ENCODE data around the gene SIRT4.
A peak's percentile ranks its signal among the peaks of the same experiment; 100 is the strongest.

SIRT4 gene

DNA sequence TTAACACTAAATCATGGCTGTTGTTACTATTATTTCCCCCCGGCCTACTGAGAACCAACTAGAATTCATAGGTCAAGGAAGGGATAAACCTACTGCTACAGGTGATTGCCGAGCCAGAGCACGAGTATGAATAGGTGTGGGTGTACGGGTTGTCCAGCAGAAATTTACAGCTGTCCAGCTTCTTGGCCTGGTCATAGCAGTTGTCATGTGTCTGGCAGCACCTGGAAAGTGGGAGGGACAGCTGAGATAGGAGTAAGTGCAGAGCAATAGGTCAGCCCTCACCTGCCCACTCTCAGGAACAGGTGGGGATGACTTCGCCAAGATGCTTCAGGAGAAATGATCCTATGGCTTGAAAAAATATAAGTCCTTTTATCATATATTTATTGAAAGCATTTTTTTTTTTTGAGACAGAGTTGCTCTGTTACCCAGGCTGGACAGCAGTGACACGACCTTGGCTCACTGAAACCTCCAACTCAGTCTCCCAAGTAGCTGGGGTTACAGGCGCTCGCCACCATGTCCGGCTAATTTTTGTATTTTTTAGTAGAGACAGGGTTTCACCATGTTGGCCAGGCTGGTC, 22.8 kb downstream of the SIRT4 start:
- no peaks in the 10 kb centered on the region for H3K36me3 ChIP-seq (ENCODE audit: control insufficient read depth in 1 of 2, insufficient read depth in 2 of 2, low read depth in 1 of 2, low read length in 2 of 2)
- no peak overlapping the region for H2AFZ ChIP-seq (ENCODE audit: low read depth, low read length)
- H3K79me1 ChIP-seq (replicated peaks; ENCODE audit: low read length, poor library complexity, severe bottlenecking) = no peaks in the 10 kb centered on the region
- no peak overlapping the region for H3K4me2 ChIP-seq (ENCODE audit: low read length, poor library complexity, severe bottlenecking)
- no peak overlapping the region for H4K8ac ChIP-seq (ENCODE audit: low read length)
- no peak overlapping the region for H2BK15ac ChIP-seq (ENCODE audit: low read depth, poor library complexity, severe bottlenecking)
- no peak overlapping the region for H3K27ac ChIP-seq (ENCODE audit: low read length, poor library complexity, severe bottlenecking)
- WGBS = 73% methylated on average over 7 of the region's 9 CpGs
- H2BK5ac ChIP-seq (ENCODE audit: low read depth, low read length, poor library complexity, severe bottlenecking) = no peak overlapping the region
- H3K18ac ChIP-seq (ENCODE audit: low read depth in 1 of 2, low read length in 2 of 2) = no peak overlapping the region
- peak overlapping the region; percentile 82 for H3K9ac ChIP-seq (ENCODE audit: low read length)
- no peak overlapping the region for H2BK12ac ChIP-seq (ENCODE audit: low read length in 2 of 2)
- H3K4me3 ChIP-seq (ENCODE audit: insufficient read depth in 1 of 2, low read depth in 1 of 2, low read length in 2 of 2) = no peak overlapping the region
- no peak for DNase-seq
- H3K23ac ChIP-seq (ENCODE audit: low read length in 2 of 2) = no peak overlapping the region
- H3K27me3 ChIP-seq (ENCODE audit: control insufficient read depth in 1 of 2, insufficient read depth in 1 of 2, low read length in 2 of 2) = peaks cover 0 to 17% of the 10 kb centered on the region in 2 experiments
- no peak overlapping the region for H3K4ac ChIP-seq (ENCODE audit: low read depth in 1 of 2, low read length in 2 of 2)
- peaks cover 4% of the 10 kb centered on the region for H3K4me1 ChIP-seq (ENCODE audit: control insufficient read depth, insufficient read depth, low read depth, low read length)
- no peak overlapping the region for H2BK120ac ChIP-seq (ENCODE audit: low read depth, low read length)
- no peak overlapping the region for H3K14ac ChIP-seq (ENCODE audit: low read length in 2 of 2)
- no peaks in the 10 kb centered on the region for H3K9me3 ChIP-seq (ENCODE audit: control insufficient read depth, low read length)
- H2AK5ac ChIP-seq (ENCODE audit: low read length, severe bottlenecking) = no peak overlapping the region
- H4K91ac ChIP-seq (ENCODE audit: low read length) = no peak overlapping the region

DNA sequence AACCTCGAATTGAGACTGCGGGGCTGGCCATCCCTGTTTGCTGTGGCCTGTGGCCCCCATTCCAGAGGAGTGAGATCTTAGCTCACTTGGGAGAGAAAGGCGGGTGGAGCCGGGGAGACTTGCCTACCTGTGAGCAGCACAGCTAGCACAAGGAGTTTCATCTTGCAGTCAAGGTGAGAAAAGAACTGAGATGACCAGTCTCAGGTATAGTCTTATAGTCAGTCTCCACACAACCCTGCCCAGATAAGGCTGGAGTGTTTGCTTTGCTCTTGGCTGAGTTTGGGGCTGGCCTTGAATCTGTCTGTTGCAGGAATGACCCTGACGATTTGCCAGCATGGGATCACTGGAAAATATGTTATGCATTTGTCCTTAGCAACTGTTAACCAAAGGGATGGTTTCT, 25.5 kb downstream of the SIRT4 start, which contains the start of gene PLA2G1B:
Gene PLA2G1B (minus strand): TSS at position 187 of the 400 bp plus-strand sequence. CDS start 26 bp downstream, at position 161.
- no peak within 1 kb of the TSS for H2AFZ ChIP-seq (ENCODE audit: low read depth, low read length)
- no peak within 1 kb of the TSS for H4K91ac ChIP-seq (ENCODE audit: low read length)
- no peak within 1 kb of the TSS for H2BK5ac ChIP-seq (ENCODE audit: low read depth, low read length, poor library complexity, severe bottlenecking)
- H2AK5ac ChIP-seq (ENCODE audit: low read length, severe bottlenecking) = no peak within 1 kb of the TSS
- no peaks in the 10 kb centered on the region for H3K9me3 ChIP-seq (ENCODE audit: control insufficient read depth, low read length)
- H4K8ac ChIP-seq (ENCODE audit: low read length) = no peak within 1 kb of the TSS
- no peak within 1 kb of the TSS for H3K23ac ChIP-seq (ENCODE audit: low read length in 2 of 2)
- no peak within 1 kb of the TSS for H2BK12ac ChIP-seq (ENCODE audit: low read length in 2 of 2)
- H3K36me3 ChIP-seq (ENCODE audit: control insufficient read depth in 1 of 2, insufficient read depth in 2 of 2, low read depth in 1 of 2, low read length in 2 of 2) = no peaks in the 10 kb centered on the region
- H3K4ac ChIP-seq (ENCODE audit: low read depth in 1 of 2, low read length in 2 of 2) = no peak within 1 kb of the TSS
- no peaks in the 10 kb centered on the region for H3K79me1 ChIP-seq (replicated peaks; ENCODE audit: low read length, poor library complexity, severe bottlenecking)
- no peak for DNase-seq
- H3K27me3 ChIP-seq (ENCODE audit: control insufficient read depth in 1 of 2, insufficient read depth in 1 of 2, low read length in 2 of 2) = peaks cover 11 to 19% of the 10 kb centered on the region in 2 experiments
- no peak within 1 kb of the TSS for H3K18ac ChIP-seq (ENCODE audit: low read depth in 1 of 2, low read length in 2 of 2)
- H3K14ac ChIP-seq (ENCODE audit: low read length in 2 of 2) = no peak within 1 kb of the TSS
- H3K4me1 ChIP-seq (ENCODE audit: control insufficient read depth, insufficient read depth, low read depth, low read length) = peaks cover 4% of the 10 kb centered on the region
- WGBS = 74% methylated on average over 4 of the region's 5 CpGs
- no peak within 1 kb of the TSS for H3K27ac ChIP-seq (ENCODE audit: low read length, poor library complexity, severe bottlenecking)
- no peak within 1 kb of the TSS for H3K4me3 ChIP-seq (ENCODE audit: insufficient read depth in 1 of 2, low read depth in 1 of 2, low read length in 2 of 2)
- no peak within 1 kb of the TSS for H2BK120ac ChIP-seq (ENCODE audit: low read depth, low read length)
- no peak within 1 kb of the TSS for H3K4me2 ChIP-seq (ENCODE audit: low read length, poor library complexity, severe bottlenecking)
- H3K9ac ChIP-seq (ENCODE audit: low read length) = no peak within 1 kb of the TSS
- no peak within 1 kb of the TSS for H2BK15ac ChIP-seq (ENCODE audit: low read depth, poor library complexity, severe bottlenecking)

DNA sequence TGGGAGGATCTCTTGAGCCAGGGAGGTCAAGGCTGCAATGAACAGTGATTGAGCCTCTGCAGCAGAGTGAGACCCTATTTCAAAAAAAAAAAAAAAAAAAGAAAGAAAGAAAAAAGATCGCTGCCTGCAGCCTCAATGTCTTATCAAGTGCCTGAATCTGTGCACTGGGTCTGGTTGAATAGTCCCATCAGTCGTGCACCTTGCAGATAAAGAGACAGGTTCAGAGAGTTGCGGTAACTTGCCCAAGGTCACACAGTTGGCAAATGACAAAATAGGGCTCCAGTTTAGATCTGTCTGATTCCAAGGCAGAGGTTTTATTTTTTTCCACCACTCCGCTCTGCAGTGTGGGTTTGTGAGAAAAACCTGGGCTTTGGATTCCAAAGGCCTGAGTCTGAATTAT, 26.1 kb downstream of the SIRT4 start:
- H2BK5ac ChIP-seq (ENCODE audit: low read depth, low read length, poor library complexity, severe bottlenecking) = no peak overlapping the region

DNA sequence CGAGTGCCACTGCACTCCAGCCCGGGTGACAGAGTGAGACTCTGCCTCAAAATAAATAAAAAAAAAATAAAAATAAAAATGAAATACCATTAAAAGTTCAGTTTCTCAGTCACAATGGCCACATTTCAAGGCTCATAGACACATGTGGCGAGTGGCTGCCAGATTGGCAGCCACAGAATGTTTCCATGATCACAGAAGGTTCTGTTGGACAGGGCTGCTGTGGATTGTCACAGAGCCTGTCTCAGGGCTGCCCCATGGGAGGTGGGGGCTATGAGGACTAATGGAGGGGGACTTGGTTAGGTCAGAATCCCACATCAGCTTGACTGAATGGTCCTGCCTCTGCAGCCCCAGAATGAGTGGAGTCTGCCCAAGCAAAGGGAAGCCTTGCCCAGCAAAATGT, 29.3 kb downstream of the SIRT4 start:
- no peak overlapping the region for H2AFZ ChIP-seq (ENCODE audit: low read depth, low read length)
- no peak overlapping the region for H3K23ac ChIP-seq (ENCODE audit: low read length in 2 of 2)
- H2BK15ac ChIP-seq (ENCODE audit: low read depth, poor library complexity, severe bottlenecking) = no peak overlapping the region
- no peak overlapping the region for H3K27ac ChIP-seq (ENCODE audit: low read length, poor library complexity, severe bottlenecking)
- no peak overlapping the region for H4K91ac ChIP-seq (ENCODE audit: low read length)
- no peak overlapping the region for H2BK12ac ChIP-seq (ENCODE audit: low read length in 2 of 2)
- H3K4me2 ChIP-seq (ENCODE audit: low read length, poor library complexity, severe bottlenecking) = no peak overlapping the region
- H3K18ac ChIP-seq (ENCODE audit: low read depth in 1 of 2, low read length in 2 of 2) = no peak overlapping the region
- no peaks in the 10 kb centered on the region for H3K9me3 ChIP-seq (ENCODE audit: control insufficient read depth, low read length)
- no peak overlapping the region for H3K9ac ChIP-seq (ENCODE audit: low read length)
- no peaks in the 10 kb centered on the region for H3K79me1 ChIP-seq (replicated peaks; ENCODE audit: low read length, poor library complexity, severe bottlenecking)
- H3K4ac ChIP-seq (ENCODE audit: low read depth in 1 of 2, low read length in 2 of 2) = no peak overlapping the region
- H3K4me1 ChIP-seq (ENCODE audit: control insufficient read depth, insufficient read depth, low read depth, low read length) = no peaks in the 10 kb centered on the region
- H3K14ac ChIP-seq (ENCODE audit: low read length in 2 of 2) = no peak overlapping the region
- no peak overlapping the region for H2AK5ac ChIP-seq (ENCODE audit: low read length, severe bottlenecking)
- no peak overlapping the region for H4K8ac ChIP-seq (ENCODE audit: low read length)
- no peak overlapping the region for H2BK5ac ChIP-seq (ENCODE audit: low read depth, low read length, poor library complexity, severe bottlenecking)
- H3K4me3 ChIP-seq (ENCODE audit: insufficient read depth in 1 of 2, low read depth in 1 of 2, low read length in 2 of 2) = no peak overlapping the region
- WGBS = 95% methylated on average over 1 of the region's 3 CpGs
- H2BK120ac ChIP-seq (ENCODE audit: low read depth, low read length) = no peak overlapping the region
- peaks cover 11 to 25% of the 10 kb centered on the region in 2 experiments for H3K27me3 ChIP-seq (ENCODE audit: control insufficient read depth in 1 of 2, insufficient read depth in 1 of 2, low read length in 2 of 2)
- no peak for DNase-seq
- H3K36me3 ChIP-seq (ENCODE audit: control insufficient read depth in 1 of 2, insufficient read depth in 2 of 2, low read depth in 1 of 2, low read length in 2 of 2) = no peaks in the 10 kb centered on the region

More for the DNA sequence above, 26.1 kb downstream of the SIRT4 start:
- Histone ChIP-seq H3K4ac (ENCODE audit: low read depth in 1 of 2, low read length in 2 of 2) (no peak overlapping the region), H3K9ac (ENCODE audit: low read length) (no peak overlapping the region), H2BK12ac (ENCODE audit: low read length in 2 of 2) (no peak overlapping the region), H2AFZ (ENCODE audit: low read depth, low read length) (no peak overlapping the region), H3K27me3 (ENCODE audit: control insufficient read depth in 1 of 2, insufficient read depth in 1 of 2, low read length in 2 of 2) (peaks cover 11 to 20% of the 10 kb centered on the region in 2 experiments), H4K8ac (ENCODE audit: low read length) (no peak overlapping the region), H4K91ac (ENCODE audit: low read length) (no peak overlapping the region), H2BK15ac (ENCODE audit: low read depth, poor library complexity, severe bottlenecking) (no peak overlapping the region), H2BK120ac (ENCODE audit: low read depth, low read length) (no peak overlapping the region), H3K4me3 (ENCODE audit: insufficient read depth in 1 of 2, low read depth in 1 of 2, low read length in 2 of 2) (no peak overlapping the region), H3K14ac (ENCODE audit: low read length in 2 of 2) (no peak overlapping the region), H3K4me1 (ENCODE audit: control insufficient read depth, insufficient read depth, low read depth, low read length) (peaks cover 4% of the 10 kb centered on the region), H3K36me3 (ENCODE audit: control insufficient read depth in 1 of 2, insufficient read depth in 2 of 2, low read depth in 1 of 2, low read length in 2 of 2) (no peaks in the 10 kb centered on the region), H3K9me3 (ENCODE audit: control insufficient read depth, low read length) (no peaks in the 10 kb centered on the region), H3K23ac (ENCODE audit: low read length in 2 of 2) (no peak overlapping the region), H3K27ac (ENCODE audit: low read length, poor library complexity, severe bottlenecking) (no peak overlapping the region), H3K18ac (ENCODE audit: low read depth in 1 of 2, low read length in 2 of 2) (no peak overlapping the region), H3K79me1 (replicated peaks; ENCODE audit: low read length, poor library complexity, severe bottlenecking) (no peaks in the 10 kb centered on the region), H2AK5ac (ENCODE audit: low read length, severe bottlenecking) (no peak overlapping the region), H3K4me2 (ENCODE audit: low read length, poor library complexity, severe bottlenecking) (no peak overlapping the region)
- DNase-seq = no peak
- WGBS = 93% methylated on average over 4 of the region's 4 CpGs
